ENCODE measurements around the gene CCDC85C. TPM values are rescaled to one million over a fixed set of nuclear protein-coding genes. Genes with fewer than 3 reads are reported as not detected.

Gene CCDC85C
- total RNA-seq, 1 donor from 2014 or later = 16.6 TPM

- Histone ChIP-seq H3K36me3 (ENCODE audit: insufficient read depth, low read length) (no peaks in the 10 kb centered on the region), H3K4me1 (ENCODE audit: insufficient read depth, low read length) (peaks cover 34% of the 10 kb centered on the region), H2AFZ (ENCODE audit: low read depth, low read length) (no peak overlapping the region), H3K4me3 (ENCODE audit: insufficient read depth, low read depth, low read length) (no peak overlapping the region), H3K9ac (ENCODE audit: low read length) (no peak overlapping the region), H3K4me2 (ENCODE audit: low read length) (peak overlapping the region; percentile 58), H4K20me1 (ENCODE audit: insufficient read depth, low read length) (peaks cover 81% of the 10 kb centered on the region), H3K27me3 (ENCODE audit: insufficient read depth, low read length) (no peaks in the 10 kb centered on the region), H3K9me3 (ENCODE audit: insufficient read depth, low read depth, low read length) (no peaks in the 10 kb centered on the region), H3K27ac (ENCODE audit: low read depth, low read length) (no peak overlapping the region), H3K79me2 (ENCODE audit: insufficient read depth, low read length) (peaks cover 96% of the 10 kb centered on the region)
- peaks cover 9% of the 10 kb centered on the region for H3K27me3 Mint-ChIP-seq (ENCODE audit: low read depth, unreplicated experiment)
- peaks cover 22% of the 10 kb centered on the region for H3K4me1 Mint-ChIP-seq (ENCODE audit: low read depth, unreplicated experiment)
- no peaks in the 10 kb centered on the region for H3K36me3 Mint-ChIP-seq (ENCODE audit: low read depth, unreplicated experiment)
- DNase-seq (ENCODE audit: low read depth) = peak; percentile 55
- H3K27ac Mint-ChIP-seq (ENCODE audit: unreplicated experiment) = peak overlapping the region; percentile 47
- TF ChIP-seq CTCF (IDR thresholded peaks at IDR 0.05; ENCODE audit: insufficient read depth, low read depth, low read length) (no peak), EZH2 (IDR thresholded peaks at IDR 0.05; ENCODE audit: insufficient read depth, low read length) (no peak)
- no peaks in the 10 kb centered on the region for H3K9me3 Mint-ChIP-seq (ENCODE audit: unreplicated experiment)
- H3K4me3 Mint-ChIP-seq (ENCODE audit: unreplicated experiment) = no peak overlapping the region
- FAIRE-seq = no peak
Observed at GRCh38 chr14:99590746-99591555, 13.1 kb downstream of the CCDC85C start.

- Histone ChIP-seq H3K4me2 (ENCODE audit: low read length) (peak overlapping the region; percentile 58), H3K9ac (ENCODE audit: low read length) (no peak overlapping the region), H3K79me2 (ENCODE audit: insufficient read depth, low read length) (peaks cover 96% of the 10 kb centered on the region), H3K9me3 (ENCODE audit: insufficient read depth, low read depth, low read length) (no peaks in the 10 kb centered on the region), H3K4me1 (ENCODE audit: insufficient read depth, low read length) (peaks cover 34% of the 10 kb centered on the region), H4K20me1 (ENCODE audit: insufficient read depth, low read length) (peaks cover 74% of the 10 kb centered on the region), H3K27ac (ENCODE audit: low read depth, low read length) (no peak overlapping the region), H3K36me3 (ENCODE audit: insufficient read depth, low read length) (no peaks in the 10 kb centered on the region), H3K27me3 (ENCODE audit: insufficient read depth, low read length) (no peaks in the 10 kb centered on the region), H3K4me3 (ENCODE audit: insufficient read depth, low read depth, low read length) (no peak overlapping the region), H2AFZ (ENCODE audit: low read depth, low read length) (no peak overlapping the region)
- Mint-ChIP-seq H3K9me3 (ENCODE audit: unreplicated experiment) (no peaks in the 10 kb centered on the region), H3K4me1 (ENCODE audit: low read depth, unreplicated experiment) (peaks cover 22% of the 10 kb centered on the region), H3K27ac (ENCODE audit: unreplicated experiment) (no peak overlapping the region), H3K4me3 (ENCODE audit: unreplicated experiment) (no peak overlapping the region), H3K27me3 (ENCODE audit: low read depth, unreplicated experiment) (peaks cover 9% of the 10 kb centered on the region), H3K36me3 (ENCODE audit: low read depth, unreplicated experiment) (no peaks in the 10 kb centered on the region)
- DNase-seq (ENCODE audit: low read depth) (no peak), FAIRE-seq (no peak)
- no peak for TF ChIP-seq EZH2 (IDR thresholded peaks at IDR 0.05; ENCODE audit: insufficient read depth, low read length)
- no peak for TF ChIP-seq CTCF (IDR thresholded peaks at IDR 0.05; ENCODE audit: insufficient read depth, low read depth, low read length)
Observed at GRCh38 chr14:99589651-99590530, 14.1 kb downstream of the CCDC85C start.
